Urothelium cell line (cell line): Measurements from ENCODE around the gene KRTAP4-9.
A peak's percentile ranks its signal among the peaks of the same experiment; 100 is the strongest.
"Not testable (repeated sequence)": the region's sequence is repeated elsewhere in the genome, so short reads cannot be mapped to it uniquely, and the experiment has no call there.

ENCODE experiments used
- DNase-seq: peaks from one replicate; pipeline ENCODE4 v3.0.0; 2011; ENCODE audit warnings: low spot score, mixed read lengths
- FAIRE-seq: peaks from 2 replicates; lab custom pipeline; 2011; peaks lifted over from hg19 to GRCh38; lab: Jason Lieb, UNC

Gene KRTAP4-9

DNA sequence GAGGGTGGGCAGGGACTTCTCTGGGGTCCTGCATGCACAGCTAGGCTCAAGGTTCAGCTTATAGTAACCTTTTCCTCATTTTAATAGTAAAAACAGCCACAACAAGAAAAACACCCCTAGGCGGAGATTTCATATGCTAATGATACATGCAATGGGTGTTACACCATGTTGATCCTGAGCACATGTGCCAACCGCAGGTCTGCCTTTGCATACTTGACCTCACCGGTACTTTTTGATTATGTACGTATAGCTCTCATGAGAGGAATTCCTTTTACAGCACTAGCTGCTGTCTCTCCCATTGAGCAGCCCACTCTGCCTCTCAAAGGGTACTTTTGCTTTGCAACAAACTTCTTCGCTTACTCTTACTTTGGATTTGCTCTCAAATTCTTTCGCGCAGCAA is 9.1 kb upstream of the KRTAP4-9 start:
- DNase-seq = no peak
- no peak for FAIRE-seq

DNA sequence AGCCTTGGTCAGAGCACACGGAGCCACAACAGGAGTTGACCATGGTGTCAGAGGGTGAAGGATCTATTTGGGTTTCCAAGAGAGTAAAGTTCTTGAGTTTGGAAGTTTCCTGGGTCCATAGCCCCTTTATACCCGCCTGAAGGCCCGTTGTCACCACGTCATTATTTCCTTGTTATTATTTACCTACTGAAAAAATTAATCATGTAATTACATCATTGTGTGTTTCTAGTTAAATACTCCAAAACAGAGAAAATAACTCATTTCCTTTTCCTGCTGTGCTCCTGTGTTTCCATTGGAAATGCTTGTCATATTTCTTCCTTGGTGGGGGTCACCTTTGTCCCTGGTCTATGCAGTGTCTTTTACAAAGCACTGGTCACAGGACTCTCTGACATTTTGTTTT is 7.1 kb upstream of the KRTAP4-9 start, which contains the start of gene KRTAP4-8:
Gene KRTAP4-8, minus strand, starts transcription at position 101 of the 400 bp plus-strand sequence. Its CDS starts 58 bp downstream, at position 43.
- no peak for FAIRE-seq
- DNase-seq = no peak

DNA sequence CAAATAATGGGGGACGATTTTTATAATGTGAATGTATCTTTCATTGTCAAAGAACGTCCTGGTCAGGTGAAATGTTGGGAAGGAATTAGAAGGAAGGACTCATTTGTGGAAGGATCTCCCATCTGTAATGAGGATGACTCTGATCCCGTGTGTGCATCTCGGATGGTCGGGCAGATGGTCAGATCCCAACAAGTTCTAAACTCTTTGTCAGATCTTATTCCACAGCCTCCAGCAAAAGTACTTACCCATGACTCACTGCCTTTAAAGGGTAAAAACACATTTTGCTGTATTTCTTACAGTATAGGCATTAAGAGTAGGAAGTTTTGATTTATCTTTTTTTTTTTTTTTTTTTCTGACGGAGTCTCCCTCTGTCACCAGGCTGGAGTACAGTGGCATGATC is 6.7 kb upstream of the KRTAP4-9 start:
- FAIRE-seq = no peak
- DNase-seq = no peak

DNA sequence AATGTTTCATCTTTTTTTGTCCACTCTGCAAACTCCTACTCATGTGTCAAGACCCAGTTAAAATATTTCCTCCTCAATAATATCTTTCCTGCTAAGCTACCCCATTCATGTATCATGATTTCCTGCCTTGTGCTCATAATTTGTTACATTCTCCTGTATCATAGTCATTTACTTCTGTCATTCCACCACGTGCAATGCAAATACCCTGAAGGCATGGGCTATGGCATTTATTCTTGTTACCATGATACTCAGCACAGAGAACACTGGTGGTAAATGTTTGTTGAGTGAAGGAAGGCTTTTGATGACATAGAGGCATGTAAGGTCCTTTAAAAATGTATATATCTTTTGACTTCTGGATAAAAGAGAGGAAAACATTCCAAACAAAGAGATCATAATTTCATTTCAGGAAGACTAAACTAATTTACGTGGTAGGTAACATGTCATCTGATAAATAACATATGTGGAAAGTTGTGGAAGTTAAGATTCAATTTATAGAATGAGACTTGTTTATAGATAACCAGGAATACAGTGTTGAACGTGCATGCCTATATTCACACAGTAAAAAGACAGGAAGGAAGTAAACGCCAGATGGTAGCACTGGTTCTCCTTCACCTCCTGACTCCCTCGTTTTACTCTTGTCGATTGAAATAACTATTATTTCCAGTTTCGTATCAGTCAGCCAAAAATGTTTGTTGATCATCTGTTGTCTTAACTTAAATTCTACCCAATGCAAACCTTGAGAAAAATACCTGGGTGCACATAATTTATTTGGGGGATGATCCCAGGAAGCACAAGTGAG is 5.3 kb upstream of the KRTAP4-9 start:
- FAIRE-seq = peak; percentile 20
- DNase-seq = not testable (repeated sequence)

DNA sequence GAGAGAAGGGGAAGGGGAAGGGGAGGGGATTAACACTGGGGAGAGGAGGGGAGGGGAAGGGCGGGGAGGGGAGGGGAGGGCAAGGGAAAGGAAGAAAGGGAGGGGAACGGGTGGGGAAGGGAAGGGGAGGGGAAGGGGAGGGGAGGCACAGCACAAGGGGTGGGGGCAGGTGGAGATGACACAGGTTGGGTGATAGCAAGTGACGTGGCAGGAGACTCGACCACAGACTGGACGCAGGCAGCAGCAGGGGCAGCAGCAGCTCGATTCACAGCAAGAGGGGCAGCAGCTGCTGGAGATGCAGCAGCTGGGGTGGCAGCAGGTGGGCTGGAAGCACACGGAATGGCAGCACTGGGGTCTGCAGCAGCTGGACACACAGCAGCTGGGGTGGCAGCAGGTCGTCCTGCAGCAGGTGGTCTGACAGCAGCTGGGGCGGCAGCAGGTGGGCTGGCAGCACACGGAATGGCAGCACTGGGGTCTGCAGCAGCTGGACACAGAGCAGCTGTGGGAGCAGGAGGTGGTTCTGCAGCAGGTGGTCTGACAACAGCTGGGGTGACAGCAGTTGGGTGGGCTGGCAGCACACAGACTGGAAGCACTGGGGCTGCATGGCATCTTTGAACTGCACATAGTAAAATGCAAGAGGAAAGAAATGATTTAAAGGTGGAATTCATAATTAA is 3.5 kb upstream of the KRTAP4-9 start, which contains the start of gene KRTAP4-16:
Gene KRTAP4-16, minus strand, starts transcription at position 624 of the 674 bp plus-strand sequence. Its CDS starts 0 bp downstream, at position 624.
- FAIRE-seq (no peak), DNase-seq (no peak)

DNA sequence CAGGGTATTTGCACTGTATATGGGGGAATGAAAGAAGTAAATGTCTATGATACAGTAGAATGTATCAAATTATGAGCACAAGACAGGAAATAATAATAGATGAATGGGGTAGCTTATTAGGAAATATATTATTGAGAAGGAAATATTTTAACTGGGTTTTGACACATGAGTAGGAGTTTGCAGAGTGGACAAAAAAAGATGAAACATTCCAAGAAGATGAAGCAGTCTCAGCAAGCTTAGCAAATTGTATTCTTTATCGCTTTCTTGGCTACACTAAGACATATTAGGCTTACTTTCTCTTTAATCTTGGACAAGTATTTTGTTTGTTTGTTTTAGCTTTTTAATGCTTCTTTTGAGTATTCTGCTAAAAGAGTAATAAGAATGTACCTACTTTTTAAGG is 1.3 kb upstream of the KRTAP4-9 start:
- FAIRE-seq (no peak), DNase-seq (no peak)

DNA sequence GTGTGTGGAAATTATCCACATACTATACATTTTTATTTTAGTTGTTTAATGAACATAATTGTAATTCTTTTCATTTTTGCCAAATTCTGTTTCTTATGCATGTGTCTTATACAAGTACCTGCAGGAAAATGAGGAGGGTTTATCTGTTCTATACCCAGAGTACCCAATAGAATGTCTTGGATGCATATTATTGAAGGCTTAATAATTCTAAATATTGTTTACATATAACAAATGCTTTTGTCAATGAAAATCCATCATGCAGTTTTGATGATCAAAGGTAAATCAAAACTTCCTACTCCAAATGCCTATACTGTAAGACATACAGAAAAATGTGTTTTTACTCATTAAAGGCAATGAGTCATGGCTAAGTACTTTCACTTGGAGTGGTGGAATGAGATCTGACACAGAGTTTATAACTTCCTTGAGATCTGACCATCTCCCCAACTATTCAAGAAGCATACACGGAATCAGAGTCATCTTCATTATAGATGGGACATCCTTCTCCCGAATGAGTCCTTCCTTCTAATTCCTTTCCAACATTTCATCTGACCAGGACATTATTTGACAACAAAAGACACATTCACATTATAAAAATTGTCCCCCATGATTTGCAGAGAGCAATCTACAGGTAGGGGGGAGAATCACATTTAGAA is 677 bp upstream of the KRTAP4-9 start:
- DNase-seq = not testable (repeated sequence)
- FAIRE-seq = peak; percentile 89

DNA sequence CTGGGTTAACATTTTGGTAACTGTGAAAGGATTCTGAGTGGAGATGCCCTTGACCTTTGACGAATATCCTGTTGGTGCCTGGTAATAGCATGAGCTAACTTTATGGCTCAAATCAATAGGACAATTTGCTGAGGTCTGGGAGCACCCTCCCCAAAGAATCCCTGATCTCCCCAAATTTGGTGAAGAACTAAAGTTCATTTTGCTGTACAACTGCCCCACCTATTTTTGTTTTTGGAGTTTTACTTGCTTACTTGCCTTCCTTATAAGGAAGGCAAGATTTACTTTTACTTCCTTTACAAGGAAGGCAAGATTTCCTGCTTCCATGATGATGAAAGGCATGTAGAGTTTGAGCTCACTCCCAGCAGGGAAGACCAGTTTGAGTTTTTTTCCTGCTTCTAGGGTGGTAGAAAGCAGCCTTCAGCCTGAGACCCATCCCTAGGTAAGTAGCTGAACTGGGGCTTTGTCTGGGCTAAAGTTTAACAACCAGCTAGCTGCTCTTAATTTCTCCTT is 2.8 kb downstream of the KRTAP4-9 start:
- no peak for DNase-seq
- FAIRE-seq = no peak

DNA sequence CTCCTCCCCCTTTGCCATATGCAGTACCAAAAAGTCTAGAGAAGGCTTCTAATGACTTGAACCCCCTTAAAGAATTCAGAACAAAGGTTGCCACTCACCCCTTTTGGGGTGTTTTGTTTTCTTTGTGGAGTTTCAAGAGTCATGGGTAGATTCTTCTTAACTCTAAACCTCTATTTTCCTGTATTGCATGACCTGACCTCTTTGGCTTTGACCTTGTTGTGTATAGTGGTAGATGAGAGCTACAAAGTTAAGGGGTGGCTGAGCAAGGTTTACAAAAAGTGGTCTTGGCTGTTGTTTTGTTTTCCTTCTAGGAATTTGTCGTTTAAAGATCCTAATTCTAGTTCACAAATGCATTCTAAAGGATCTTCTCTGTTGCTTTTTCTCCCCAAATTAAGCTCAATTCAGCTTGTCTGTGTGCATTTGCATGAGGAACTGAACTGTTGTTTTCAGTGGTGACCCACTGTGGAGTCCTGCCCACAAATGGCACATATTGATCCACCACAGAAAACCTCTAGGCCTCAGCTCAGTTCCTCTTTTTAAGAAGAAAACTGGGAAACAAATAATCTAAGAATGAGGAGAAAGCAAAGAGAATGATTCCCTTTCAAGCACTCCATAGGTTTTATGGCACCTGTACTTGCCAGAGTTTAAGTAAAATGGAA is 3.7 kb downstream of the KRTAP4-9 start:
- not testable (repeated sequence) for DNase-seq, FAIRE-seq

DNA sequence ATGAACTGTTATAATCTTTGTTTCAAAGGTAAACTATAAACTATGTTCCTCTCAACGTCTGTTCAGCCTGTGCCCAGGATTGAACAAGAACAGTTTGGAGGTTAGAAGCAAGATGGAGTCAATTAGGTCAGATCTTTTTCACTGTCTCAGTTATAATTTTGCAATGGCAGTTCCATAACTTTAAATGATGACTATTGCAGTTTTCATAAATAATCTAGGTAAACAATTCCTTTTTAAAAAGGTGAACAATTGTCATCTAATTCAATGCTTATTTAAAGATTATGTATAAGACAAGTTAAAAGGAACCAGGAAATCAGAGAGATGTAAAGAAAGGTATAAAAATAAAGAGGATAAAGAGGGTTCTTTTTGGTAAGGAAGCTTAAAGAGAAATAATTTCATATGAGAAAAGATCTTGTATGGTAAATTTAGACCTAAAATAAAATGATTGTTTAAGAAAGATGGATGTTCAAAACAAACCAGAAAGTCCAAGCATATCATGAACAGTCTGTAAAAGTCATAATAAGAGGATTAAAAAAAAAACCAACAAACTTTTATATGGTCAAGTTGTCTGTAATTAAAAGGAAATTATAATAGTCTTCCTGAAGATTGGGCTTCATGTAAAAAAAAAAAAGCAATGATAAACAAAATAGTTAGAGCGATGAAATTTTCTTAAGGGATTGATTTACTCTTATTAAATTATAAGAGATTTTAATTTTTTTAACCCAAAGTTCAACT is 6.1 kb downstream of the KRTAP4-9 start:
- FAIRE-seq (no peak), DNase-seq (no peak)

DNA sequence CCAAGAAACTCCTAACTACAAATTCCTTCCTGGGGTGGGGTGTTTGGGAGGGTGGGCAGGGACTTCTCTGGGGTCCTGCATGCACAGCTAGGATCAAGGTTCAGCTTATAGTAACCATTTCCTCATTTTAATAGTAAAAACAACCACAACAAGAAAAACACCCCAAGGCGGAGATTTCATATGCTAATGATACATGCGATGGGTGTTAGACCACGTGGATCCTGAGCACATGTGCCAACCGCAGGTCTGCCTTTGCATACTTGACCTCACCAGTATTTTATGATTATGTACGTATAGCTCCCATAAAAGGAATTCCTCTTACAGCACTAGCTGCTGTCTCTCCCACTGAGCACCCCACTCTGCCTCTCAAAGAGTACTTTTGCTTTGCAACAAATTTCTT is 11.1 kb downstream of the KRTAP4-9 start:
- FAIRE-seq (no peak), DNase-seq (no peak)

DNA sequence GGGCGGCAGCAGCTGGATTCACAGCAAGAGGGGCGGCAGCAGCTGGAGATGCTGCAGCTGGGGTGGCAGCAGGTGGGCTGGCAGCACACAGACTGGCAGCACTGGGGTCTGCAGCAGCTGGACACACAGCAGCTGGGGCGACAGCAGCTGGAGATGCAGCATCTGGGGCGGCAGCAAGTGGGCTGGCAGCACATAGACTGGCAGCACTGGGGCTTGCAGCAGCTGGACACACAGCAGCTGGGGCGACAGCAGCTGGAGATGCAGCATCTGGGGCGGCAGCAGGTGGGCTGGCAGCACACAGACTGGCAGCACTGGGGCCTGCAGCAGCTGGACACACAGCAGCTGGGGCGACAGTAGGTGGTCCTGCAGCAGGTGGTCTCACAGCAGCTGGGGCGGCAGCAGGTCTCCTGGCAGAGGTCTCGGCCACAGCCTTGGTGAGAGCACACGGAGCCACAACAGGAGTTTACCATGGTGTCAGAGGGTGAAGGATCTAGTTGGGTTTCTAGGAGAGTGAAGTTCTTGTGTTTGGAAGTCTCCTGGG is 12.7 kb downstream of the KRTAP4-9 start, which contains the start of gene KRTAP4-11:
Gene KRTAP4-11, minus strand, starts transcription at position 528 of the 541 bp plus-strand sequence. Its CDS starts 58 bp downstream, at position 470.
- DNase-seq = not testable (repeated sequence)

DNA sequence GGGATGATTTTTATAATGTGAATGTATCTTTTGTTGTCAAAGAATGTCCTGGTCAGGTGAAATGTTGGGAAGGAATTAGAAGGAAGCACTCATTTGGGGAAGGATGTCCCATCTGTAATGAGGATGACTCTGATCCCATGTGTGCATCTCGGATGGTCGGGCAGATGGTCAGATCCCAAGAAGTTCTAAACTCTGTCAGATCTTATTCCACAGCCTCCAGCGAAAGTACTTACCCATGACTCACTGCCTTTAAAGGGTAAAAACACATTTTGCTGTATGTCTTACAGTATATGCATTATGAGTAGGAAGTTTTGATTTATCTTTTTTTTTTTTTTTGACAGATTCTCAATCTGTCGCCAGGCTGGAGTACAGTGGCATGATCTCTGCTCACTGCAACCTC is 13.5 kb downstream of the KRTAP4-9 start:
- DNase-seq (no peak), FAIRE-seq (no peak)

More for the DNA sequence above, 12.7 kb downstream of the KRTAP4-9 start, which contains the start of gene KRTAP4-11:
- not testable (repeated sequence) for FAIRE-seq

DNA sequence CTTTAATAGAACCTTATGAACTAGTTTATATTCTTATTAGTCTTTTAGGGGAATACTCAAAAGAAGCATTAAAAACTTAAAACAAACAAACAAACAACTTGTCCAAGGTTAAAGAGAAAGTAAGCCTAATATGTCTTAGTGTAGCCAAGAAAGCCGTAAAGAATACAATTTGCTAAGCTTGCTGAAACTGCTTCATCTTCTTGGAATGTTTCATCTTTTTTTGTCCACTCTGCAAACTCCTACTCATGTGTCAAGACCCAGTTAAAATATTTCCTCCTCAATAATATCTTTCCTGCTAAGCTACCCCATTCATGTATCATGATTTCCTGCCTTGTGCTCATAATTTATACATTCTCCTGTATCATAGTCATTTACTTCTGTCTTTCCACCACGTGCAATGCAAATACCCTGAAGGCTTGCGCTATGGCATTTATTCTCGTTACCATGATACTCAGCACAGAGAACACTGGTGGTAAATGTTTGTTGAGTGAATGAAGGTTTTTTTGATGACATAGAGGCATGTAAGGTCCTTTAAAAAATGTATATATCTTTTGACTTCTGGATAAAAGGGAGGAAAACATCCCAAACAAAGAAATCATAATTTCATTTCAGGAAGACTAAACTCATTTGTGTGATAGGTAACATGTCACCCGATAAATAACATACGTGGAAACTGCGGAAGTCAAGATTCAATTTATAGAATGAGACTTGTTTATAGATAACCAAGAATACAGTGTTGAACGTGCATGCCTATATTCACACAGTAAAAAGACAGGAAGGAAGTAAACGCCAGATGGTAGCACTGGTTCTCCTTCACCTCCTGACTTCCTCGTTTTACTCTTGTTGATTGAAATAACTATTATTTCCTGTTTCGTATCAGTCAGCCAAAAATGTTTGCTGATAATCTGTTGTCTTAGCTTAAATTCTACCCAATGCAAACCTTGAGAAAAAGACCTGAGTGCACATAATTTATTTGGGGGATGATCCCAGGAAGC is 14.8 kb downstream of the KRTAP4-9 start:
- DNase-seq, FAIRE-seq: not testable (repeated sequence)

DNA sequence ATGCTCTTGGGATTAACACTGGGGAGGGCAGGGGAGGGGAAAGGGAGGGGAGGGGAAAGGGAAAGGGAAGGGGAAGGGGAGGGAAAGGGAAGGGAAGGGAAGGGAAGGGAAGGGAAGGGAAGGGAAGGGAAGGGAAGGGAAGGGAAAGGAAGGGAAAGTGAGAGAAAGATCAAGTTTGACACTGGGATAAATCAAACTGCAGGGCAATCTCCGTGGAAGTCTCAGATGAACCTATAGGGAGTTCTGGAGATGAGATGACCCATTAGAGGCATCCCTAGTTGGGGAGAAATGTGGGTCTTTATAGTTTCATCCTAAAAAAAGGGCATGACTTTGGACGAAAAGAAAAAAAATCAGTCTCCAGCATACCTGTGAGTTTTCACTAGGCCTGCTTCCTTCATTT is 16.6 kb downstream of the KRTAP4-9 start:
- no peak for FAIRE-seq
- DNase-seq = no peak

DNA sequence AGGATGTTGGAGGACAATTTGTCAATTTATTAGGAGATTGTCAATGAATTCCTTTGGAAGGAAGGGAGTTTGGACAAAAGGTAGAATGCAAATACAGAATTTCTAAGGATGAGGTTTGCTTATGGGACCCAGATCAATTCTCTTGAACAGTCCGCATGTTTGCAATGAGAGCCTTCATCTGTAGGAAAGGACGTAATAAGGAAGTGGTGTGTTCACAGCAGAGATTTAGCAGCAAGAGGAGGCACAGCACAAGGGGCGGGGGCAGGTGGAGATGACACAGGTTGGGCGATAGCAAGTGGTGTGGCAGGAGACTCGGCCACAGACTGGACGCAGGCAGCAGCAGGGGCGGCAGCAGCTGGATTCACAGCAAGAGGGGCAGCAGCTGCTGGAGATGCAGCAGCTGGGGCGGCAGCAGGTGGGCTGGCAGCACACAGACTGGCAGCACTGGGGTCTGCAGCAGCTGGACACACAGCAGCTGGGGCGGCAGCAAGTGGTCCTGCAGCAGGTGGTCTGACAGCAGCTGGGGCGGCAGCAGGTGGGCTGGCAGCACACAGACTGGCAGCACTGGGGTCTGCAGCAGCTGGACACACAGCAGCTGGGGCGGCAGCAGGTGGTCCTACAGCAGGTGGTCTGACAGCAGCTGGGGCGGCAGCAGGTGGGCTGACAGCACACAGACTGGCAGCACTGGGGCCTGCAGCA is 18.3 kb downstream of the KRTAP4-9 start:
- DNase-seq, FAIRE-seq: not testable (repeated sequence)

DNA sequence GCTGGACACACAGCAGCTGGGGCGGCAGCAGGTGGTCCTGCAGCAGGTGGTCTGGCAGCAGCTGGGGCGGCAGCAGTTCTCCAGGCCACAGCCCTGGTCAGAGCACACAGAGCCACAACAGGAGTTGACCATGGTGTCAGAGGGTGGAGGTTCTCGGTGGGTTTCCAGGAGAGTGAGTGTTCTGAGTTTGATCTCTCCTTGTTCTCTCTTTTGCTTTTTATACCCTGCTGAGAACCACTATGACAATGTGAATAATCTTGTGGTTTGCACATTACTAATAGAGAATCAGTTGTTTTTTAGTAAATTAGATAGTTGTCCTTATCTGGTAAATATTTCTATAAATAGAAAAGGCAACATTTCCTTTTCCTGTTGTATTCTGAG is 18.8 kb downstream of the KRTAP4-9 start, which contains the start of gene KRTAP4-12:
Gene KRTAP4-12, minus strand, starts transcription at position 192 of the 381 bp plus-strand sequence. Its CDS starts 60 bp downstream, at position 132.
- FAIRE-seq, DNase-seq: not testable (repeated sequence)
